ENCODE results near the gene ZBTB18. TPM values are rescaled to one million over a fixed set of nuclear protein-coding genes. Genes with fewer than 3 reads are reported as not detected.

ZBTB18 gene
- total and polyA plus RNA-seq, 7 donors = 7.4 to 19.7 (median 15.3) TPM

DNA sequence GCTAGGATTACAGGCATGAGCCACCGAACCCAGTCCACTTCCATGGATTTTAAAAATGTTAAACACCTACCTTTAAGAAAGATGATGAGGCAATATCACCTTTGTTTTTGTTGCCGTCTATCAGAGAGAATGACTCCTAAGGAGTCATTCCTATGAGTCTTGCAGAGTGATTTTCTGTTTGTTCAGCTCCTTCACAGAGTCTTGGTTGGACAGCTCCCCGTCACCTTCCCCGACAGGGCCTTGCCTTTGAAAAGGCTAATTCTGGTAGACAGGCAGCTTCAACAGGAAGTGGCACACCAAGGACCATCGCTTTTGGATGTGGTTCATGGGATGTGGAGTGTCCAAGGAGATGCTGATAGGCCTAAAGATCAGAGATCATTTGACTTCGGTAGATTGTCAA is 17.5 kb downstream of the ZBTB18 start:
- no peaks in the 10 kb centered on the region for H3K9me3 ChIP-seq
- no peak for TF ChIP-seq POLR2A (IDR thresholded peaks at IDR 0.05)
- no peak for TF ChIP-seq EP300 (IDR thresholded peaks at IDR 0.05)
- WGBS, 2 donors = 87% methylated on average over 6 of the region's 6 CpGs
- H3K4me1 ChIP-seq = no peaks in the 10 kb centered on the region
- H3K27me3 ChIP-seq = no peaks in the 10 kb centered on the region
- H3K4me3 ChIP-seq = no peak overlapping the region
- no peaks in the 10 kb centered on the region for H3K36me3 ChIP-seq
- intact Hi-C loops (cut with DNase I) = no loop called here
- H3K27ac ChIP-seq = no peak overlapping the region
- no peak for DNase-seq

DNA sequence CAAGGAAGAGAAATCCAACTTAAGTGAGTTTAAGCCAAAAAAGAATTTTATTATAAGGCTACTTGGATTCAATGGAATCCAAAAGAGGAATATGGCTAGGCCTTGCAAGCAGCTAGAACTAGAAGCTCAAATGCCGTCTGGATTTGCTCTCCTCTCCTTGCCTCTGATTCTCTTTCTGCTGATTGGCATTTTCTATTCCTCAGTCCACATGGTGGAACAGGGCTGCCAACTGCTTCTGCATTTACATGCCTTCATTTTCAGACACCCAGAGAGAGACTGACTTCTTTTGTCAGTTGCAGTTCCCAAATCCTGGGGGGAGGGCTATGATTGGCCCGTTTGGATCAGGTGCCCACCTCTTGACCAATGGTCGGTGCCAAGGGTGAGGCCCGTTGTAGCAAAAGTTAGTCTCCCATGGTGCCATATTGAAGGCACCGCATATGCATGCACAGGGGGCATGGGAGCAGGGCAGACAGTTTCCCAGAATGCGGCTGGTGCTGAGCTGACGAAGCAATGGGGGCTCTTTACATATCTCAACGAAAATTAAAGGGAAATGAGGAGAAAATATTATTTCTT is 18.3 kb downstream of the ZBTB18 start:
- 92 to 93% methylated on average over 8 of the region's 8 CpGs for WGBS, 2 donors
- H3K4me3 ChIP-seq = no peak overlapping the region
- H3K27ac ChIP-seq = no peak overlapping the region
- no peaks in the 10 kb centered on the region for H3K9me3 ChIP-seq
- no peaks in the 10 kb centered on the region for H3K4me1 ChIP-seq
- intact Hi-C loops (cut with DNase I) = no loop called here
- DNase-seq = no peak
- H3K36me3 ChIP-seq = no peaks in the 10 kb centered on the region
- TF ChIP-seq POLR2AphosphoS5 (IDR thresholded peaks at IDR 0.05) (no peak), CTCF (IDR thresholded peaks at IDR 0.05) (no peak), POLR2A (IDR thresholded peaks at IDR 0.05) (no peak)
- H3K27me3 ChIP-seq = peaks cover 0 to 5% (median 0%) of the 10 kb centered on the region in 3 donors

DNA sequence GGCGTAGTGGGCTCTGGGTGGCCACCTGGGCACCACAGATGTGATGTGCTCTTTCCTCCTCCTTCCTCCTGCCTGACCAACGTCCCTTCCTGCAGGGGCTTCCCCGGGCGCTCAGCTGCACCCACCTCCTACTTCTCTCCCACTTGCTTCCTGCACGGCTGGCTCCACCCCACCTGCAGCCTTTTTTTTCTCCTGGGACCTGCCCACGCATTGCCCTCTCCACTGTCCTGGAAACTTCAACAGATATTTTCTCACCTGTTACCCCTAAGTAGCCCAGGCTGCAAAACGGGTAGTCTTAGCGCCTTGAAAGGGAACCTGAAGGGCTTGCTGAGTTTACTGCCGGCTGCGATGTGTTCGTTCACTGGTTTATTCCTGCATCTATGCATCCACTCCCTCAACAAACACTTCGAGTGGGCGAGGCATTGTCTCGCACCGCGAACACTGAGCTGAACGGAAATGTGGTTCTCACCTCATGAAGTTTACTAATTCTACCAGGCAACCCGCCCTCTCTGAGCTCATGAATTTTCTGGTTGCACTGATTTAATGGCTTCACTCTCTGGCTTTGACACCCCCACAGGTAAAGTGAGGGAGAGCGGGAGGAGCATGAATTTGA is 23.6 kb downstream of the ZBTB18 start:
- peaks cover 0 to 13% (median 0%) of the 10 kb centered on the region in 3 donors for H3K27me3 ChIP-seq
- H3K4me3 ChIP-seq = no peak overlapping the region
- no peaks in the 10 kb centered on the region for H3K36me3 ChIP-seq
- 12 to 27% methylated on average over 19 of the region's 19 CpGs for WGBS, 2 donors
- H3K27ac ChIP-seq = no peak overlapping the region
- intact Hi-C loops (cut with DNase I) = no loop called here
- no peaks in the 10 kb centered on the region for H3K9me3 ChIP-seq
- H3K4me1 ChIP-seq = peaks cover 0 to 4% (median 0%) of the 10 kb centered on the region in 4 donors
- TF ChIP-seq EP300 (IDR thresholded peaks at IDR 0.05) (no peak), POLR2A (IDR thresholded peaks at IDR 0.05) (no peak), CTCF (IDR thresholded peaks at IDR 0.05) (no peak), POLR2AphosphoS5 (IDR thresholded peaks at IDR 0.05) (no peak)
- no peak for DNase-seq

GRCh38 chr1:244075247-244075722 is 24.2 kb downstream of the ZBTB18 start:
- Histone ChIP-seq H3K27ac (no peak overlapping the region), H3K4me3 (no peak overlapping the region), H3K4me1 (peaks cover 0 to 4% (median 0%) of the 10 kb centered on the region in 4 donors), H3K36me3 (no peaks in the 10 kb centered on the region), H3K9me3 (no peaks in the 10 kb centered on the region), H3K27me3 (peaks cover 0 to 17% (median 0%) of the 10 kb centered on the region in 3 donors)
- TF ChIP-seq EP300 (IDR thresholded peaks at IDR 0.05) = no peak
- TF ChIP-seq POLR2A (IDR thresholded peaks at IDR 0.05) = no peak
- DNase-seq = no peak
- intact Hi-C loops (cut with DNase I) = no loop called here
- 25 to 32% methylated on average over 8 of the region's 8 CpGs for WGBS, 2 donors

DNA sequence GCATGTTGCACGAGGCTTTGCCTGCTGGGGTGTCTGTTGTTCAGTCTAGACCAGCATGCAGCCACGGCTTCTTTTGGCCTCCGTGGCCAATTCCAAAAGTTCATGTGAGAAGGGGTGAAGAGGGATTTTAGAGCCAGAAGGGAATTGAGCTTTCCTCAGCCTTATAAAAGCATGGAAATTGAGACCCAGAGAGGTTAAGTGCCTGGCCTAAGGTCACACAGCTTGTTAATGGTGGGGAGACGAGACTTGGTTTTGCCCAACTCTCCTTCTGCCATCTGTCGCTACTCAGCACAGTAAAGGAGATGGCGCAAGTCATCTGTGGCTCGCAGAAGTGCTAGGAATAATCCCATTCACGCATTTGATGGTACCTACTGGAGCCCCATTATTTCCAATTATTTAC is 25.7 kb downstream of the ZBTB18 start:
- no peak for DNase-seq
- H3K4me1 ChIP-seq = peaks cover 0 to 4% (median 0%) of the 10 kb centered on the region in 4 donors
- H3K9me3 ChIP-seq = no peaks in the 10 kb centered on the region
- 90 to 95% methylated on average over 8 of the region's 8 CpGs for WGBS, 2 donors
- intact Hi-C loops (cut with DNase I) = no loop called here
- H3K4me3 ChIP-seq = no peak overlapping the region
- H3K27ac ChIP-seq = no peak overlapping the region
- peaks cover 0 to 17% (median 0%) of the 10 kb centered on the region in 3 donors for H3K27me3 ChIP-seq
- H3K36me3 ChIP-seq = no peaks in the 10 kb centered on the region
- TF ChIP-seq POLR2A (IDR thresholded peaks at IDR 0.05) (no peak), POLR2AphosphoS5 (IDR thresholded peaks at IDR 0.05) (no peak), CTCF (IDR thresholded peaks at IDR 0.05) (no peak), EP300 (IDR thresholded peaks at IDR 0.05) (no peak)

Data from sigmoid colon (tissue), 7 donors.